ENCODE results near the gene TOB1.

Gene TOB1

GRCh38 chr17:50866261-50866949, at the start of gene TOB1:
Gene TOB1 (minus strand): TSS chr17:50866354. CDS start chr17:50864017, 2,337 bp downstream.
- DNase-seq (ENCODE audit: low read depth), result peak; percentile 97
- TF ChIP-seq CTCF (conservative IDR thresholded peaks at IDR 0.05; ENCODE audit: low read depth, low read length), result no peak
- peak within 1 kb of the TSS; percentile 90 for H3K4me3 ChIP-seq (ENCODE audit: low read depth, low read length)

- TF ChIP-seq CTCF (conservative IDR thresholded peaks at IDR 0.05; ENCODE audit: low read depth, low read length), result no peak
- DNase-seq (ENCODE audit: low read depth), result no peak
- H3K4me3 ChIP-seq (ENCODE audit: low read depth, low read length), result no peak overlapping the region
Measured at GRCh38 chr17:50914505-50915063, 48.4 kb upstream of the TOB1 start.

GRCh38 chr17:50913120-50913519, 47.0 kb upstream of the TOB1 start:
- H3K4me3 ChIP-seq (ENCODE audit: low read depth, low read length), result no peak overlapping the region
- TF ChIP-seq CTCF (conservative IDR thresholded peaks at IDR 0.05; ENCODE audit: low read depth, low read length), result no peak
- DNase-seq (ENCODE audit: low read depth), result no peak

- DNase-seq (ENCODE audit: low read depth), result no peak
- no peak overlapping the region for H3K4me3 ChIP-seq (ENCODE audit: low read depth, low read length)
- no peak for TF ChIP-seq CTCF (conservative IDR thresholded peaks at IDR 0.05; ENCODE audit: low read depth, low read length)
Measured at GRCh38 chr17:50911890-50912289, 45.7 kb upstream of the TOB1 start.

GRCh38 chr17:50911450-50911849, 45.3 kb upstream of the TOB1 start:
- no peak for TF ChIP-seq CTCF (conservative IDR thresholded peaks at IDR 0.05; ENCODE audit: low read depth, low read length)
- no peak overlapping the region for H3K4me3 ChIP-seq (ENCODE audit: low read depth, low read length)
- DNase-seq (ENCODE audit: low read depth), result no peak

GRCh38 chr17:50909765-50910605, 43.8 kb upstream of the TOB1 start:
- no peak for TF ChIP-seq CTCF (conservative IDR thresholded peaks at IDR 0.05; ENCODE audit: low read depth, low read length)
- no peak overlapping the region for H3K4me3 ChIP-seq (ENCODE audit: low read depth, low read length)
- no peak for DNase-seq (ENCODE audit: low read depth)
